A549 treated with dexamethasone at 1 μM for 4 hours (cell line): Measurements from ENCODE around the gene SPINK7. TPM values are rescaled to one million over a fixed set of nuclear protein-coding genes. Genes with fewer than 3 reads are reported as not detected.

ENCODE experiments used
- total RNA-seq: library from RNA; stranded (reverse); fragments of 200-300 nt; extraction: Qiagen RNA extraction; gene quantifications from 5 replicates; pipeline ENCODE4 v1.2.3, GENCODE V29; 2022

Gene SPINK7
- not detected in 5 replicates for total RNA-seq

DNA sequence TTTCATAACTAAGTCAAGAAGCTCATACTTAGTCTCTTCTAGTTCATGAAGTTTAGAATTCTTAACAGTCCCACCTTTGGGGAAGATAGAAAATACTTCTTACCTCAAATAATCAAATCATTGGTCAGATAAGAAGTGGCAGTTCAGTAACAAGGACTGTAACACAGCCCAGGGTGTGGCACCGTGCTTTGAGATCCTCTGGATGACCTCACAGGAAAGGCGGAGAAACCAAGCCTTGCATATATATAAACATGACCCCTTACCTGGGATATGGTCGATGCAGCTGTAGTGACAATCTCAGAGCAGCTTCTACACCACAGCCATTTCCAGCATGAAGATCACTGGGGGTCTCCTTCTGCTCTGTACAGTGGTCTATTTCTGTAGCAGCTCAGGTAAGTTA, at the start of gene SPINK7:
Gene SPINK7 (plus strand): TSS at position 271 of the 400 bp plus-strand sequence. CDS start 61 bp downstream, at position 332.

DNA sequence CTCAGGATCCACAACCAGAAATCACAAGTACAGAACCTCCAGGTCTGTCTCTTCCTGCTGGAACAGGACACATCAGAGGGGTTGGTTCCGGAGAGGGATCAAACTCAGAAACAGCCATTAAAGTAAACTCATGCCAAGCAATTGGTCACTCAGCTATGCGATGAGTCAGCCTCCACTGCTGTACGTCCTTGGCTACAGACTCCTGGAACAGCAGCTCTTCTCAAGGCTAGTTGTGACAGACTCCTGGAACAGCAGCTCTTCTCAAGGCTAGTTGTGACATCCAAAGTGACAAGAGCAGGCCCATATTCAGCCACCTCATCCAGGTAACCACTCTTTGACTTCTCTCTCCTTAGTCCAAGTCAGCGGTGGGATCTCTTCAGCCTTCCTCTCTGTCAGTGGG, 43.7 kb upstream of the SPINK7 start, which contains the start of gene SPINK13:
Gene SPINK13 (plus strand): TSS at position 229 of the 400 bp plus-strand sequence. CDS start 1,279 bp downstream, outside the sequence.

DNA sequence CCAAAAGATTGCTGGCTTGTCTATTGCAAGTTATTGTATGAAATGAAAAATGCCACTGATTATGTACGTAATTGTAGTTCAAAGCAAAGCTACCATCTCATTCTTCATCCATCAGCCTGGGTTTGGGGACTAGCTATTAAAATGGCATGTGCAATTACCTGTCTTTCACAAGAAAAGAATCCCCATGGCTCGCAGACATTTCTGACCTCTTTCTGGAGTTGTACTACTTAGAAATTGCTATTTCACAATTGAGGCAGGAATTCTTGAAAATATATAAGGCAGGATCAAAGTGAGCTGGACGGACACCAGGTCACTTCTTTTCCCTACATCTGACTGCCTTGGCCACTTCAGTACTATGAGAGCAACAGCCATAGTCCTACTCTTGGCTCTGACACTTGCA, 23.0 kb downstream of the SPINK7 start, which contains the start of gene SPINK9:
Gene SPINK9 (plus strand): TSS at position 301 of the 400 bp plus-strand sequence. CDS start 55 bp downstream, at position 356.

Other genes starting within 250 kb of the SPINK7 start
- not detected in 5 replicates for gene SPINK5, start 248.4 kb upstream of the SPINK7 start, total RNA-seq
- not detected in 5 replicates for gene SPINK14, start 143.9 kb upstream of the SPINK7 start, total RNA-seq
- gene SPINK6, start 109.4 kb upstream of the SPINK7 start, total RNA-seq = 0.27 to 1.4 TPM (median 0.39 TPM) in 5 replicates
- not detected in 5 replicates for gene MARCOL, start 73.9 kb upstream of the SPINK7 start, total RNA-seq
- 0.13 to 0.31 TPM (median 0.19 TPM) in 4 of 5 replicates, not detected in the other for gene SPINK13, start 43.6 kb upstream of the SPINK7 start, total RNA-seq
- gene SPINK9, start 23.1 kb downstream of the SPINK7 start, total RNA-seq = not detected in 5 replicates
- gene FBXO38, start 71.5 kb downstream of the SPINK7 start, total RNA-seq = 16.9 to 21.4 TPM (median 19.7 TPM) in 5 replicates